Endothelial cell of umbilical vein (primary cell): ENCODE results near the gene FSD1. TPM values are rescaled to one million over a fixed set of nuclear protein-coding genes. Genes with fewer than 3 reads are reported as not detected.

Experiments
- BruUV-seq: library from RNA; stranded (reverse); fragments of 400-500 nt; replicated peaks from 2 replicates; lab custom pipeline; 2021; lab: Mats Ljungman, UMichigan
- CTCF ChIA-PET: fragments of 300-600, 350-600 bp; sonication (Branson Sonifier 250); formaldehyde crosslinking; loops from one replicate; lab custom pipeline; 2021; ENCODE audit warnings: antibody characterized with exemption, inconsistent platforms; lab: Charles Lee
- POLR2A ChIA-PET: fragments of 300-600, 350-600 bp; sonication (Branson Sonifier 250); formaldehyde crosslinking; loops from one replicate; lab custom pipeline; 2021; ENCODE audit warnings: antibody characterized with exemption, inconsistent platforms; lab: Charles Lee
- DNase-seq: peaks from one replicate; pipeline ENCODE4 v3.0.0-alpha.2; 2011; ENCODE audit warnings: low read depth, low spot score
- FAIRE-seq: peaks from 2 replicates; lab custom pipeline; 2011; peaks lifted over from hg19 to GRCh38; lab: Jason Lieb, UNC
- H2AFZ ChIP-seq: 2 replicates; pipeline ENCODE4 v1.6.0; 2012; ENCODE audit warnings: low read depth, low read length, control low read depth, inconsistent platforms
- H3K27ac ChIP-seq: 2 replicates; pipeline ENCODE4 v1.5.1; 2011; ENCODE audit warnings: low read depth, mild to moderate bottlenecking, control low read depth, low read length, moderate library complexity; ENCODE audit not compliant: insufficient read depth
- H3K27me3 ChIP-seq, 2 experiments: 2 replicates each; pipeline versions ENCODE4 v1.6.0 to v1.6.1; 2011; ENCODE audit warnings: low read length in 2 of 2, mixed read lengths in 1 of 2; ENCODE audit not compliant: control insufficient read depth in 2 of 2, insufficient read depth in 2 of 2
- H3K36me3 ChIP-seq, 2 experiments: 2 replicates in 1 of 2; 3 replicates in 1 of 2; pipeline ENCODE4 v1.5.1; 2011; ENCODE audit warnings: low read length in 2 of 2, mild to moderate bottlenecking in 1 of 2, moderate library complexity in 1 of 2; ENCODE audit not compliant: control insufficient read depth in 2 of 2, insufficient read depth in 2 of 2; ENCODE audit errors: extremely low read depth in 1 of 2
- H3K4me1 ChIP-seq: 3 replicates; pipeline ENCODE4 v1.5.1; 2011; ENCODE audit warnings: mild to moderate bottlenecking, low read length; ENCODE audit not compliant: control insufficient read depth, insufficient read depth; ENCODE audit errors: extremely low read depth
- H3K4me2 ChIP-seq: 2 replicates; pipeline ENCODE4 v1.6.1; 2011; ENCODE audit warnings: low read length, control low read depth, mixed read lengths; ENCODE audit not compliant: insufficient read depth
- H3K4me3 ChIP-seq, 3 experiments: fragments of 200-600 bp in 1 of 3; sonication (generic), shearing (Covaris generic) in 1 of 3; replicated peaks in 1 of 3; 2 replicates each; pipeline ENCODE4 v1.5.1; 2011 to 2016; ENCODE audit warnings: control low read depth in 3 of 3, low read length in 3 of 3, mild to moderate bottlenecking in 2 of 3, inconsistent platforms in 1 of 3, low read depth in 1 of 3, moderate library complexity in 1 of 3; ENCODE audit not compliant: insufficient read depth in 1 of 3
- H3K79me2 ChIP-seq: 2 replicates; pipeline ENCODE4 v1.6.0; 2012; ENCODE audit warnings: low read length, inconsistent platforms; ENCODE audit not compliant: control insufficient read depth, insufficient read depth
- H3K9ac ChIP-seq: replicated peaks from 2 replicates; pipeline ENCODE3; 2011; ENCODE audit warnings: low read length, control low read depth; ENCODE audit not compliant: insufficient read depth; ENCODE audit errors: extremely low read depth
- H3K9me1 ChIP-seq: replicated peaks from 3 replicates; pipeline ENCODE4 v1.6.0; 2011; ENCODE audit warnings: mild to moderate bottlenecking, low read length; ENCODE audit not compliant: control insufficient read depth, insufficient read depth; ENCODE audit errors: extremely low read depth
- H3K9me3 ChIP-seq: replicated peaks from 2 replicates; pipeline ENCODE4 v1.5.1; 2012; ENCODE audit warnings: low read length, inconsistent platforms; ENCODE audit not compliant: control insufficient read depth, insufficient read depth
- H4K20me1 ChIP-seq: replicated peaks from 2 replicates; pipeline ENCODE3; 2011; ENCODE audit warnings: mild to moderate bottlenecking, low read length; ENCODE audit not compliant: control insufficient read depth, insufficient read depth; ENCODE audit errors: extremely low read depth
- EZH2 ChIP-seq: IDR thresholded peaks from 2 replicates; pipeline ENCODE4 v1.6.1; 2012; ENCODE audit warnings: borderline replicate concordance, low read depth, mild to moderate bottlenecking, moderate library complexity, low read length, inconsistent platforms; ENCODE audit not compliant: severe bottlenecking
- GATA2 ChIP-seq: IDR thresholded peaks from 2 replicates; pipeline ENCODE4 v1.7.0; 2011; ENCODE audit warnings: low read depth, mild to moderate bottlenecking, moderate library complexity, mixed read lengths, low read length; ENCODE audit not compliant: insufficient read length, insufficient read depth
- JUN ChIP-seq: IDR thresholded peaks from 2 replicates; pipeline ENCODE4 v1.6.1; 2011; ENCODE audit warnings: borderline replicate concordance, low read depth; ENCODE audit not compliant: insufficient read length, insufficient read depth
- MYC ChIP-seq: IDR thresholded peaks from one replicate; pipeline ENCODE4 v1.6.1; 2011; ENCODE audit warnings: mild to moderate bottlenecking, low read depth, low read length
- POLR2A ChIP-seq: IDR thresholded peaks from 2 replicates; pipeline ENCODE4 v1.6.1; 2012; ENCODE audit warnings: low read depth, mild to moderate bottlenecking, control low read depth, low read length
- POLR2AphosphoS5 ChIP-seq: IDR thresholded peaks from 2 replicates; pipeline ENCODE4 v1.6.1; 2012; ENCODE audit warnings: low read depth, mild to moderate bottlenecking, control low read depth, low read length, moderate library complexity; ENCODE audit not compliant: insufficient read depth
- dilution Hi-C: fragments of 300-500 bp; cut with MboI; formaldehyde crosslinking; loops from one replicate; pipeline ENCODE4 v1.15.0; 2019; ENCODE audit warnings: low sequenced_read_pairs; ENCODE audit not compliant: extremely low pct_ligation_motif_present
- intact Hi-C: fragments of 100-400 bp; cut with micrococcal nuclease; formaldehyde crosslinking; loops from one replicate; pipeline ENCODE4 v1.10.0; 2022
- polyA plus RNA-seq, 4 experiments: library from polyadenylated mRNA; depleted of rRNA in 3 of 4; stranded (reverse) in 3 of 4; unstranded in 1 of 4; fragments of >200 nt; gene quantifications; 2 replicates each; pipeline versions ENCODE4 v1.2.1 to v1.2.3, GENCODE V29; 2011 to 2012; ENCODE audit warnings: missing spikeins in 1 of 4
- total RNA-seq: library from RNA; stranded (reverse); gene quantifications from 2 replicates; pipeline ENCODE4 v1.2.3, GENCODE V29; 2021
- TF ChIP-seq, protein P1 (sequence below), 2 donors: IDR thresholded peaks; 1 replicate in 1 of 2; 2 replicates in 1 of 2; pipeline ENCODE4 v1.5.1; 2011; ENCODE audit warnings: low read length in 2 of 2, mild to moderate bottlenecking in 2 of 2, moderate library complexity in 2 of 2, control low read depth in 1 of 2, inconsistent platforms in 1 of 2, low read depth in 1 of 2; ENCODE audit not compliant: insufficient read depth in 1 of 2; ENCODE audit errors: extremely low read depth in 1 of 2

Gene FSD1
- total and polyA plus RNA-seq, 2 donors (not counting 3 experiments of a cell fraction or from before 2014, with no cell fraction given) = 25.8 to 55.5 TPM

DNA sequence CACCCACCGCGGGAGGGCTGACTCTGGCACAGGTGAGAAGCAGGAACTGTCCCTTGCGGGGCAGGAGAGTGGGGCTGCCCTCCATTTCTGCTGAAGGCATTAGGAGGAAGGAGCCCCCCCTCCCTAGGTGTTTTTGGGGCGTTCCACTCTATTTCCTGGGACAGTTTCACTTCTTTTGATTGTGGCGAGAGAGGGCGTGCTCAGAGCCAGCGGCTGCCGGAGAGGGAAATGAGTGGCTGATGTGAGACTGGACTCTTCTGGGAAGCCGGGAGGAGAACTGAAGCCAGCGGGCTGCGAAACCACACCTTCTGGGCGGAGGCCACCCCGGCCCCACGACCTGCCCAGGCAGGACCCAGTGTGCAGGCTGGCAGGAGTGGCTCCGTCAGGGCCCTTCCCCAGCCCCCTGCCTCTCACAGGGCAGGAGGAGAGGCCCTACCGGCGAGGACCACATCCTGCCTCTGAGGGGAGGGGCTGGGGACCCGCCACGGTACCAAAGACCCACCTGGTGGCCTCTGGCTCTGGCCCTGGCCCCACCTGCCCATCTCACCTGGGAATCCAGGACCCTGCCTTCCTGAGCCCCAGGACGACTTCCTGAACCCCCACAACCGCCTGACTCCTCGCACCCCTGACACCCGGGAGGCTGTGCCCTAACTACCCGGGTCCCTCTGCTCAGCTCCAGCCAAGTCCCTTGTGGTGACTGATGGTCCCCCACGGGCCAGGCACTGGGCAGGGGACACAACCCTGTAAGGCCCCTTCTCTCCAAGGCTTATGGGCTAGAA lies 64.9 kb downstream of the FSD1 start:
- H3K27me3 ChIP-seq = no peaks in the 10 kb centered on the region
- dilution Hi-C loops (loop anchor here (10.0 kb wide), 1 partner anchor 46 kb away; no protein-coding TSS in a partner anchor), intact Hi-C loops (no loop called here)
- peaks cover 27% of the 10 kb centered on the region for H3K4me1 ChIP-seq
- peak overlapping the region; percentile 44 for H3K4me2 ChIP-seq
- no peak overlapping the region for H2AFZ ChIP-seq
- BruUV-seq = no TSS peak
- H3K4me3 ChIP-seq = no peak overlapping the region
- peaks cover 68% of the 10 kb centered on the region for H3K79me2 ChIP-seq
- peak overlapping the region; percentile 69 for H3K27ac ChIP-seq
- ChIA-PET CTCF (interaction anchor here (0.8 to 2.3 kb wide), 21 partner anchors 10 to 267 kb away, joined by 3 to 43 read pairs (median 7); partner anchors contain the start of genes CHAF1A, MPND and SH3GL1), POLR2A (no interaction called here)
- TF ChIP-seq GATA2 (no peak), POLR2A (no peak), JUN (no peak), POLR2AphosphoS5 (no peak), MYC (no peak), EZH2 (no peak)
- TF ChIP-seq, protein P1, sequence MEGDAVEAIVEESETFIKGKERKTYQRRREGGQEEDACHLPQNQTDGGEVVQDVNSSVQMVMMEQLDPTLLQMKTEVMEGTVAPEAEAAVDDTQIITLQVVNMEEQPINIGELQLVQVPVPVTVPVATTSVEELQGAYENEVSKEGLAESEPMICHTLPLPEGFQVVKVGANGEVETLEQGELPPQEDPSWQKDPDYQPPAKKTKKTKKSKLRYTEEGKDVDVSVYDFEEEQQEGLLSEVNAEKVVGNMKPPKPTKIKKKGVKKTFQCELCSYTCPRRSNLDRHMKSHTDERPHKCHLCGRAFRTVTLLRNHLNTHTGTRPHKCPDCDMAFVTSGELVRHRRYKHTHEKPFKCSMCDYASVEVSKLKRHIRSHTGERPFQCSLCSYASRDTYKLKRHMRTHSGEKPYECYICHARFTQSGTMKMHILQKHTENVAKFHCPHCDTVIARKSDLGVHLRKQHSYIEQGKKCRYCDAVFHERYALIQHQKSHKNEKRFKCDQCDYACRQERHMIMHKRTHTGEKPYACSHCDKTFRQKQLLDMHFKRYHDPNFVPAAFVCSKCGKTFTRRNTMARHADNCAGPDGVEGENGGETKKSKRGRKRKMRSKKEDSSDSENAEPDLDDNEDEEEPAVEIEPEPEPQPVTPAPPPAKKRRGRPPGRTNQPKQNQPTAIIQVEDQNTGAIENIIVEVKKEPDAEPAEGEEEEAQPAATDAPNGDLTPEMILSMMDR (IDR thresholded peaks at IDR 0.05; ENCODE audit: extremely low read depth in 1 of 2, insufficient read depth in 1 of 2, low read depth in 1 of 2, low read length in 2 of 2) = no peak
- peak overlapping the region; percentile 13 for H3K9ac ChIP-seq
- H3K36me3 ChIP-seq = peaks cover 3 to 30% of the 10 kb centered on the region in 2 experiments
- peak; percentile 84 for FAIRE-seq
- no peak for DNase-seq
- H4K20me1 ChIP-seq = no peaks in the 10 kb centered on the region
- no peaks in the 10 kb centered on the region for H3K9me3 ChIP-seq
- no peaks in the 10 kb centered on the region for H3K9me1 ChIP-seq
